DOHH2 (cell line): Measurements from ENCODE around the gene SURF1.
A peak's percentile ranks its signal among the peaks of the same experiment; 100 is the strongest.

Experiments
- H3F3A ChIP-seq: fragments of 200-600 bp; sonication (generic), shearing (Covaris generic); 2 replicates; pipeline ENCODE4 v1.6.0; 2016; ENCODE audit warnings: antibody characterized with exemption, mild to moderate bottlenecking; ENCODE audit not compliant: control insufficient read depth, insufficient read depth
- H3K27ac ChIP-seq: fragments of 200-600 bp; sonication (generic); 2 replicates; pipeline ENCODE4 v1.5.1; 2014; ENCODE audit warnings: low read depth, mild to moderate bottlenecking, low read length, moderate library complexity
- H3K27me3 ChIP-seq: fragments of 200-600 bp; sonication (generic); 2 replicates; pipeline ENCODE4 v1.6.1; 2014; ENCODE audit warnings: mild to moderate bottlenecking, low read length, mixed read lengths; ENCODE audit not compliant: control insufficient read depth
- H3K36me3 ChIP-seq: fragments of 200-600 bp; sonication (generic); 2 replicates; pipeline ENCODE4 v1.6.1; 2014; ENCODE audit warnings: mild to moderate bottlenecking, low read length, moderate library complexity, mixed read lengths; ENCODE audit not compliant: control insufficient read depth
- H3K4me1 ChIP-seq: fragments of 200-600 bp; sonication (generic); 2 replicates; pipeline ENCODE4 v1.6.1; 2014; ENCODE audit warnings: mild to moderate bottlenecking, low read length, mixed read lengths; ENCODE audit not compliant: control insufficient read depth
- H3K4me2 ChIP-seq: fragments of 200-600 bp; sonication (generic); 2 replicates; pipeline ENCODE4 v1.6.0; 2014; ENCODE audit warnings: mild to moderate bottlenecking, low read length, moderate library complexity
- H3K4me3 ChIP-seq: fragments of 200-600 bp; sonication (generic); 2 replicates; pipeline ENCODE4 v1.5.1; 2014; ENCODE audit warnings: mild to moderate bottlenecking, low read length, mixed read lengths
- H3K79me2 ChIP-seq: fragments of 200-600 bp; sonication (generic); 2 replicates; pipeline ENCODE4 v1.6.1; 2014; ENCODE audit warnings: mild to moderate bottlenecking, low read length, mixed read lengths; ENCODE audit not compliant: control insufficient read depth
- H3K9me2 ChIP-seq: fragments of 200-600 bp; sonication (generic); replicated peaks from 2 replicates; pipeline ENCODE4 v1.6.1; 2014; ENCODE audit warnings: mild to moderate bottlenecking, low read length, mixed read lengths; ENCODE audit not compliant: control insufficient read depth
- H3K9me3 ChIP-seq: fragments of 200-600 bp; sonication (generic); 2 replicates; pipeline ENCODE4 v1.6.1; 2014; ENCODE audit warnings: antibody characterized with exemption, low read length, mixed read lengths; ENCODE audit not compliant: control insufficient read depth, insufficient read depth
- H4K20me1 ChIP-seq: fragments of 200-600 bp; sonication (generic); 2 replicates; pipeline ENCODE4 v1.6.0; 2014; ENCODE audit warnings: low read depth, mild to moderate bottlenecking, antibody characterized with exemption, low read length, moderate library complexity; ENCODE audit not compliant: control insufficient read depth, insufficient read depth
- CTCF ChIP-seq: fragments of 200-600 bp; sonication (generic); IDR thresholded peaks from one replicate; pipeline ENCODE4 v1.5.1; 2014; ENCODE audit warnings: antibody characterized with exemption, mild to moderate bottlenecking, low read depth, low read length; ENCODE audit not compliant: poor library complexity, severe bottlenecking
- EZH2phosphoT487 ChIP-seq: fragments of 200-600 bp; sonication (generic); IDR thresholded peaks from 2 replicates; pipeline ENCODE4 v1.6.1; 2017; ENCODE audit warnings: borderline replicate concordance, mild to moderate bottlenecking, antibody characterized with exemption, low read length, moderate library complexity, mixed read lengths

SURF1 gene

GRCh38 chr9:133346021-133346785, 10.1 kb downstream of the SURF1 start:
- Histone ChIP-seq H3F3A (peaks cover 29% of the 10 kb centered on the region), H3K36me3 (peaks cover 86% of the 10 kb centered on the region), H3K27me3 (no peaks in the 10 kb centered on the region), H3K79me2 (peaks cover 57% of the 10 kb centered on the region), H3K9me3 (no peaks in the 10 kb centered on the region), H4K20me1 (peaks cover 16% of the 10 kb centered on the region; the same call in 1 of the 2 replicates), H3K4me3 (peak overlapping the region; percentile 83), H3K4me1 (peaks cover 36% of the 10 kb centered on the region), H3K9me2 (no peaks in the 10 kb centered on the region), H3K4me2 (peak overlapping the region; percentile 98), H3K27ac (no peak overlapping the region)
- no peak for TF ChIP-seq EZH2phosphoT487
- no peak for TF ChIP-seq CTCF

DNA sequence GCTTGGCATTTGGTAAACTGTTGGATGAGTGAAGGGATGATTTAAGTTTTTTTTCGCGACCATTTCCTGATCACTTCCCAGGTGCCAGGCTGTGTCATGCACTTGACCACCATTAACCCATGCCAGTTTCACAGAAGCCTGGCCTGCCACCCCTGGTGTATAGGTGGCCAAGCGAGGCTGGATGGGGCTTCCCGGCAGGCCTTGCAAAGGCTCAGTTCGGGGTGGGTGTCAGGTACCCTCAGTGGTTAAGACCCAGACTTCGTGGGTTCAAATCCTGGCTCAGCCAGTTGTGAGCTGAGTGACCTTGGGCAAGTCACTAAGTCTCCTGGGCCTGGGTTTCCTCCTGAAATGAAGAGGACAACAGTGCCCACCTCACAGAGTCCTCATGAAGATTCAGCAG, 10.7 kb downstream of the SURF1 start:
- H4K20me1 ChIP-seq: peaks cover 16% of the 10 kb centered on the region; the same call in 1 of the 2 replicates
- no peaks in the 10 kb centered on the region for H3K27me3 ChIP-seq
- peaks cover 57% of the 10 kb centered on the region for H3K79me2 ChIP-seq
- H3K4me3 ChIP-seq: no peak overlapping the region
- H3K4me1 ChIP-seq: peaks cover 42% of the 10 kb centered on the region
- H3K9me2 ChIP-seq: no peaks in the 10 kb centered on the region
- peak overlapping the region; percentile 98; the same call in 1 of the 2 replicates for H3K4me2 ChIP-seq
- H3F3A ChIP-seq: peaks cover 23% of the 10 kb centered on the region
- no peak overlapping the region for H3K27ac ChIP-seq
- no peaks in the 10 kb centered on the region for H3K9me3 ChIP-seq
- H3K36me3 ChIP-seq: peaks cover 86% of the 10 kb centered on the region
- TF ChIP-seq EZH2phosphoT487 (no peak), CTCF (no peak)

GRCh38 chr9:133344979-133345378, 11.3 kb downstream of the SURF1 start:
- H3K27ac ChIP-seq: no peak overlapping the region
- H3F3A ChIP-seq: peaks cover 17% of the 10 kb centered on the region
- H3K9me3 ChIP-seq: no peaks in the 10 kb centered on the region
- H3K4me2 ChIP-seq: no peak overlapping the region
- H3K36me3 ChIP-seq: peaks cover 86% of the 10 kb centered on the region
- H3K4me3 ChIP-seq: no peak overlapping the region
- TF ChIP-seq EZH2phosphoT487: no peak
- no peak for TF ChIP-seq CTCF
- peaks cover 52% of the 10 kb centered on the region for H3K79me2 ChIP-seq
- H3K4me1 ChIP-seq: peaks cover 43% of the 10 kb centered on the region
- H3K9me2 ChIP-seq: no peaks in the 10 kb centered on the region
- H4K20me1 ChIP-seq: peaks cover 13% of the 10 kb centered on the region; the same call in 1 of the 2 replicates
- H3K27me3 ChIP-seq: no peaks in the 10 kb centered on the region
